GM13976 (cell line): ENCODE results near the gene NOLC1.
"Not testable (repeated sequence)": the region's sequence is repeated elsewhere in the genome, so short reads cannot be mapped to it uniquely, and the experiment has no call there.

ENCODE experiments used
- DNase-seq: peaks from one replicate; pipeline ENCODE4 v3.0.0; 2012; ENCODE audit warnings: low spot score
- CTCF ChIP-seq: IDR thresholded peaks from 2 replicates; pipeline ENCODE4 v1.5.1; 2012; ENCODE audit warnings: borderline replicate concordance, mild to moderate bottlenecking; ENCODE audit not compliant: insufficient read depth; ENCODE audit errors: extremely low read depth, missing control alignments, control extremely low read depth
- in situ Hi-C: fragments of 300-500 bp; cut with MboI; formaldehyde crosslinking; loops from one replicate; pipeline ENCODE4 v1.12.0; 2022; ENCODE audit warnings: low sequenced_read_pairs, mixed read lengths, inconsistent platforms; ENCODE audit not compliant: unreplicated experiment

NOLC1 gene

GRCh38 chr10:102185811-102186527, 33.8 kb downstream of the NOLC1 start:
- no peak for TF ChIP-seq CTCF
- in situ Hi-C loops: no loop called here

GRCh38 chr10:102188298-102188940, 36.2 kb downstream of the NOLC1 start:
- no peak for TF ChIP-seq CTCF
- in situ Hi-C loops: no loop called here
- DNase-seq: no peak

More at GRCh38 chr10:102185811-102186527, 33.8 kb downstream of the NOLC1 start:
- no peak for DNase-seq

- peak; percentile 60 for DNase-seq
- in situ Hi-C loops: not testable (repeated sequence)
Observed at GRCh38 chr10:102188941-102189898, 37.0 kb downstream of the NOLC1 start.

- TF ChIP-seq CTCF: no peak
- no peak for DNase-seq
- in situ Hi-C loops: no loop called here
Observed at GRCh38 chr10:102191956-102192355, 39.8 kb downstream of the NOLC1 start.

GRCh38 chr10:102195296-102195870, 43.2 kb downstream of the NOLC1 start:
- TF ChIP-seq CTCF: no peak

GRCh38 chr10:102196893-102197292, 44.7 kb downstream of the NOLC1 start:
- peak; percentile 48 for DNase-seq
- in situ Hi-C loops: no loop called here

More at GRCh38 chr10:102195296-102195870, 43.2 kb downstream of the NOLC1 start:
- no peak for DNase-seq
- in situ Hi-C loops: no loop called here

More at GRCh38 chr10:102196893-102197292, 44.7 kb downstream of the NOLC1 start:
- no peak for TF ChIP-seq CTCF
